HG03558 (cell line): Measurements from ENCODE around the gene PTGDS.

Experiments used
- ATAC-seq: cut with Tn5 transposase; IDR thresholded peaks from one replicate; pipeline ENCODE4 v1.9.1; 2021; ENCODE audit warnings: moderate number of reproducible peaks; ENCODE audit not compliant: unreplicated experiment; ENCODE audit errors: extremely low read depth

PTGDS gene

GRCh38 chr9:136972335-136972734 lies 5.0 kb upstream of the PTGDS start:
- ATAC-seq, result no peak

- ATAC-seq, result no peak
Measured at GRCh38 chr9:136972743-136973142, 4.6 kb upstream of the PTGDS start.

GRCh38 chr9:136973618-136974617 lies 3.4 kb upstream of the PTGDS start:
- ATAC-seq, result no peak

GRCh38 chr9:136974817-136975535 lies 2.3 kb upstream of the PTGDS start:
- ATAC-seq, result no peak

DNA sequence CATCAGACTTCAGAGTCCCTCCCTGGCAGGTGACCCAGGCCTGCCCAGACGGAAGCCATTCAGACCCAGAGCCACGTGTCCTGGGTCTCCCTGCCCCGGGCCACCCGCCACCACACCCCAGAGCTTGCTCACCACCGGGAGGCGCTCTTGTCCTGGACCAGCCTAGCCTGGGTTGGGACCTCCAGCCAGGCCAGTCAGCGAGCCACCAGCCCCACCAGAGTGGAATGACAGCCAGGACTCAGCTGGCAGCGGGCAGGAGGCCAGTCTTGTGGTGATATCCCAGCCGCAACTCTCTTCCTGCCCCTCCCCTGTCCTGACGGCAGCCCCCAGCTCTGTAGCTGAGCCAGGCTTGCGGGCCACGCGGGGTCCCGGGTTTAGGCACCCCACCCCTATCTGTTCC lies 1.7 kb upstream of the PTGDS start:
- ATAC-seq, result no peak

GRCh38 chr9:136977649-136978072 lies 357 bp downstream of the PTGDS start:
- no peak for ATAC-seq

DNA sequence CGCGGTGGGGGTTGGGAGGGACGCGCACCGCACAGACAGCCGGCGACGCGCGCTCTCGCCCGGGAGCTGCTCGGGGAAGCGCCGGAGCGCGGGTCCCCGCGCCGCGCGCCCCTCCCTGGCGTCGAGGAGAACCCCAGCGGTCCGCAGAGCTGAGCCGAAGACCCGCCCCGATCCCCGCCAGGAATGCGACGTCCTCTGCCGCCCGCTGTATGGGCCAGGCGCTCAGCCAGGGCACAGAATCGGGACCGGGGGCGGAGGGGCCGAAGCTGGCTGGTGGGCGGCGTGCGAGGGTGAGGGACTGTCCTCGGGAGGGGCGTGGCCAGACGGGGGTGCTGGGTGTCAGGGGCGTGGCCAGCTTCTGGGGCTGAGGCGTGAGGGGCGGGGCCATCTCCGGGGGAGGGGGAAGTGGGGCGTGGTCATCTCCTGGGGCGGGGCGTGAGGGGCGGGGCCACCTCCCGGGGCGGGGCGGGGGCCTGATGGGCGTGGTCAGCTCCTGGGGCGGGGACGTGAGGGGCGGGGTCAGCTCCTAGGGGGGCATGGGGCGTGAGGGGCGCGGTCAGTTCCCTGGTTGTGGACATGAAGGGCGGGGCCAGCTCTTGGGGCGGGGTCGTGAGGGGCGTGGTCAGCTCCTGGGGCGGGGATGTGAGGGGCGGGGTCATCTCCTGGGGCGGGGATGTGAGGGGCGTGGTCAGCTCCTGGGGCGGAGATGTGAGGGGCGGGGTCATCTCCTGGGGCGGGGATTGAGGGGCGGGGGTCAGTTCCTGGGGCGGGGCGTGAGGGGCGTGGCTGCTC lies 965 bp downstream of the PTGDS start:
- no peak for ATAC-seq

GRCh38 chr9:136978865-136979544 lies 1.7 kb downstream of the PTGDS start:
- ATAC-seq, result no peak

DNA sequence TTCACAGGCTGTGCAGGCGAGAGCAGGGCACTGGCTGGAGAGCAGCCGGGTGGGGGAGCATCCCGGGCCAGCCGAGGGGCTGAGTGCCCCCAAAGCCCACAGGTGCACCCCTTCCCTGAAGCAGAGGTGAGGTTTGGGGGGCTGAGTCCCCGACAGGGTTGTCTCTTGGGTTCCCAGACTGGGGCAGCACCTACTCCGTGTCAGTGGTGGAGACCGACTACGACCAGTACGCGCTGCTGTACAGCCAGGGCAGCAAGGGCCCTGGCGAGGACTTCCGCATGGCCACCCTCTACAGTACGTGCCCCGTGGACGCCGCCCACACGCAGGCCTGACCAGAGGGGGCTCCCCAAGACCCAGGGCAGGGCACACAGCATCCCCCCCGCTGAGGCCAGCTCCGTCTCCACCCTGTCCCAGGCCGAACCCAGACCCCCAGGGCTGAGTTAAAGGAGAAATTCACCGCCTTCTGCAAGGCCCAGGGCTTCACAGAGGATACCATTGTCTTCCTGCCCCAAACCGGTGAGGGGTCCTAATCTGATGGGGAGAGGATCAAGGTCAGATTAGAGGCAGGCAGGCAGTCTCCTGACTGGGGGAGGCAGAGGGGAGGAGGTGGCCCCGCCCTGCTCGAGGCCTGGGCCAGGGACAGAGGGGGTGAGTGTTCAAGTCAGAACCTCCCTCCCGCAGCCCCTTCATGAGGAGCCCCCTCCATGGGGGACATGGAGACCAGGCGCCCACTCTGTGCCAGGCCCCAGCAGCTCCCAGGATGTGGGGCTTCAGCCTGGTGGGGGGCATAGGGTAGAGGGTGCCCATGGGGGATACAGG lies 2.7 kb downstream of the PTGDS start:
- no peak for ATAC-seq

GRCh38 chr9:136980669-136981478 lies 3.6 kb downstream of the PTGDS start:
- ATAC-seq, result no peak

DNA sequence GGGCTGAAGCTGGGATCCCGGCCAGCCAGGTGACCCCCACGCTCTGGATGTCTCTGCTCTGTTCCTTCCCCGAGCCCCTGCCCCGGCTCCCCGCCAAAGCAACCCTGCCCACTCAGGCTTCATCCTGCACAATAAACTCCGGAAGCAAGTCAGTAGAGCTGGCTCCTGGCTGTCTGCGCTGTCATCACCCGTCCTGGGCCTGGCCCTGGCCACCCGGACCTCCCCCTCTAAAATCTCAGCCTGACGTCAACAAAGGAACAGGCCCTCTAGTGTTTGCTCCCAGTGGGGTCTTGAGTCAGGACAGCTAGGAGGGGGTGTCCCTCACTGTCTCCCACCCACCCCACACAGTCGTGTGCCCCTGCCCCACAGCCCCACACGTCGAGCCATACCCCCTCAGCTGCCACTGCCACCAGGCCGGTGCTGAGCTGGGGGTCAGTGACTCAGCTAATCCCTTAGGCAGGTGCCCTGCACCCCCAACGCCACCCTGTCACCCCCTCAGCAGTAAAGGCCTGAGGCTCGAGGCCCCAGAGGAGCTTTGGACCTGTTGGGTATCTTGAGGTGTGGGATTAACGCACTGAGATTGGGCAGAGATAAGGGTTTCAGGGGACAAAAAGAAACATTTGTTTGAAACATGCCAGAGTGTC lies 4.4 kb downstream of the PTGDS start:
- ATAC-seq, result no peak

GRCh38 chr9:136982232-136983051 lies 5.1 kb downstream of the PTGDS start, which contains the start of gene LCNL1:
TSS of gene LCNL1 (plus strand) at chr9:136982993. CDS start at chr9:136983587, 594 bp downstream.
- ATAC-seq, result no peak

DNA sequence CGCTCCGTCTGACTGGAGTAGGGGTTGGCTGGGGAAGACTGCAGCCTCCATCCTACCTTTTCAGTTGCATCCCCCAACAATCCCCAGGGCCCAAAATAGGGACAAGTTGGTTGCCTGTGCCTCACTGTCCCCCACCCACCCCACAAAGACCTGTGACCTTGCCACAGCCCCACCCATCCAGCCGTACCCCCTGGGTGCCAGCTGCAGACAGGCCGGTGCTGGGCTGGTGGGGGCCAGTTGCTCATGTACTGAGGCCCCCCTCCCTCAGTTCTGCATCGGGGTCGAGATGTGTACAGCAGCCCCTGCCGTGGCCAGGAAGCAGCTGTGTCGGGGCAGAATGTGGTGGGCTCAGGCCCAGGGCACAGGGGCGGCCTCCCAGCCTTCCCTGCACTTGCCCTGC lies 5.9 kb downstream of the PTGDS start:
- no peak for ATAC-seq

DNA sequence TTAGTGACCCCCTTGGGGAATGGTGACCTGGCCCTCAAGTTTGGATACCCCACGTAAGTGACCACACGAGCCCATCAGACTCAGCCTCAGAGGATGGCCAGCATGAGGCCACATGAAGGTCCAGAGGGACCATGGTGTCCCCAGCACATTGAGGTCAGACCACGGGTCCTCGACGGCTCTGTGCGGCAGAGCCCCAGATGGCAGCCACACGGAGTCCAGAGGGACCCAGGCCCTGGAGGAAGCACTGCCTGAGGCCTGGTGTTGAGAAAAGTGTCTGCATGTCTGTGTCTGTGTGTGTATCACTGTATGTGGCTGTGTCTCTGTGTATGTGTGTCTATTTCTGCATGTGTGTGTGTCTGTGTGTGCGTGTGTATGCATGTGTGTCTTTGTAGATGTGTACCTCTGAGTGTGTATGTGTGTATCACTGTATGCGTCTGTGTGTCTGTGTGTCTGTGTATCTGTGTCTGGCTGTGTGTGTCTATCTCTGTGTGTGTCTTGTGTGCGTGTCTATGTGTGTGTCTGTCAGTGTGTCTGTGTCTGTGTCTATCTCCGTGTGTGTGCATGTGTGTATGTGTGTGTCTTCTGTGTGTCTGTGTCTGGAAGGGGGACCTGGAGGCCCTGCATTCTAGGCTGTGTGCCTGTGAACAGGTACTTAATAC lies 6.5 kb downstream of the PTGDS start:
- no peak for ATAC-seq

DNA sequence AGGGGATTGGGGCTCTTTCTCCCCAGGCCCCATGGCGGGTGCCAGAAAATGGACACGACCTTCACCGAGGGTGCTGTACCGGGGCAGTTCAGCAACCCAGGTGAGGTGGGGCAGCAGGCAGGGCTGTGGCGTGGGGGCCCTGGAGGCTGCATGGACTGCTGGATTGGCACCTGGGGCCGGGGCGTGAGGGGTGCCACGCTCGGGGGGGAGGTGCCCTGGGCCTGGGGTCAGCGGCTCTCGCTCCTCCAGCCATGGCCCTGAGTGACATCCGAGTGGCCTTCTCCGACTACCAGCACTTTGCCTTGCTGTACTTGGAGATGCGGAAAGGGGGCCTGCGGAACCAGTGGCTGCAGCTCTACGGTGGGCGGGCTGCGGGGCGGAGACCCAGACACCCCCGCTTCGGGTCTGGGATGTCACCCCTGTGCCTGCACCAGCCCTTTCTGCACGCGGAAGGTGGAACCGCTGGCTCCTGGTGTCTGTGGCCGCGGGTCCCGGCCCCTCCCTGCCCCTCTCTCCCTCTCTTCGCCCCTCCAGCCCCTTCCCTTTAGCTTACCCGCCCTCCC lies 7.2 kb downstream of the PTGDS start:
- ATAC-seq, result no peak

- no peak for ATAC-seq
Measured at GRCh38 chr9:136985027-136985602, 7.8 kb downstream of the PTGDS start.
